Measurements from ENCODE around the gene RIMBP3B. TPM values are rescaled to one million over a fixed set of nuclear protein-coding genes. Genes with fewer than 3 reads are reported as not detected.
"Not testable (repeated sequence)": the region's sequence is repeated elsewhere in the genome, so short reads cannot be mapped to it uniquely, and the experiment has no call there.

The RIMBP3B gene
- total and polyA plus RNA-seq, 9 of the 15 experiments (the other 6 are each of a cell fraction or from before 2014, with no cell fraction given), result 0.01 to 0.55 (median 0.16) TPM; not detected in 1

- in situ Hi-C loops (cut with MboI), result loop anchor here (25.0 kb wide), 2 partner anchors 519 to 1119 kb away; no protein-coding TSS in a partner anchor
- POLR2A ChIA-PET; H3K79me2 ChIP-seq (ENCODE audit: control insufficient read depth, insufficient read depth, low read length); H3K9me1 ChIP-seq (ENCODE audit: control insufficient read depth, insufficient read depth, low read length); H3K9me3 ChIP-seq (replicated peaks; ENCODE audit: control insufficient read depth, insufficient read depth, low read depth, low read length); H3K4me1 ChIP-seq (replicated peaks in 1 of 2; ENCODE audit: control insufficient read depth in 2 of 2, insufficient read depth in 2 of 2, low read length in 2 of 2); CTCF ChIA-PET (ENCODE audit: low intra/inter-chr PET ratio); H3K36me3 ChIP-seq (ENCODE audit: control insufficient read depth, insufficient read depth, low read length); H3K27me3 ChIP-seq (ENCODE audit: control insufficient read depth in 2 of 2, insufficient read depth in 2 of 2, low read length in 2 of 2); FAIRE-seq; BruUV-seq (replicated peaks); H2AFZ ChIP-seq (ENCODE audit: low read depth, low read length); intact Hi-C loops (cut with micrococcal nuclease); H4K20me1 ChIP-seq (replicated peaks; ENCODE audit: control insufficient read depth, insufficient read depth, low read length); DNase-seq (ENCODE audit: extremely low read depth in 1 of 4, low spot score in 3 of 4); TF ChIP-seq CREB1 (IDR thresholded peaks at IDR 0.05); CEBPG (tag; conservative IDR thresholded peaks at IDR 0.05 in 1 of 2, IDR thresholded peaks at IDR 0.05 in 1 of 2): not testable (repeated sequence)
- under 1% methylated on average over 18 of the region's 33 CpGs for WGBS (ENCODE audit: insufficient coverage, low coverage, missing lambda C conversion rate)
- Histone ChIP-seq H3K9ac (ENCODE audit: insufficient read depth in 1 of 2, low read depth in 2 of 2, low read length in 2 of 2) (peak overlapping the region; percentile 51 to 89; a peak in 3 of 4 replicates), H3K27ac (ENCODE audit: extremely low read depth, low read depth, low read length) (peak overlapping the region; percentile 75; the same call in 2 of the 3 replicates), H3K4me2 (ENCODE audit: insufficient read depth, low read length) (peak overlapping the region; percentile 76; the same call in 1 of the 2 replicates), H3K4me3 (peak overlapping the region; percentile 54)
- ATAC-seq, result peak; percentile 70
- TF ChIP-seq CREB1 (CRISPR knock-in tag; IDR thresholded peaks at IDR 0.05) (peak; percentile 37; the same call in 1 of the 2 replicates), CEBPG (CRISPR knock-in tag; IDR thresholded peaks at IDR 0.05) (peak; percentile 37; the same call in 1 of the 2 replicates), E2F6 (IDR thresholded peaks at IDR 0.05; ENCODE audit: borderline replicate concordance in 1 of 2, extremely low read depth in 1 of 2, insufficient read depth in 1 of 2, insufficient read length in 1 of 2, low read depth in 1 of 2, low read length in 1 of 2, poor library complexity in 1 of 2, severe bottlenecking in 1 of 2) (peak in 1 of 2 experiments; percentile 11), ZFX (CRISPR knock-in tag; IDR thresholded peaks at IDR 0.05) (peak; percentile 65), POLR2G (IDR thresholded peaks at IDR 0.05; ENCODE audit: low read depth, low read length) (peak; percentile 44; the same call in 1 of the 2 replicates), NR3C1 (CRISPR knock-in tag; IDR thresholded peaks at IDR 0.05) (0 out of 2 replicates have a peak, but pooled peaks have one; percentile 39), THAP12 (CRISPR knock-in tag; IDR thresholded peaks at IDR 0.05) (0 out of 2 replicates have a peak, but pooled peaks have one; percentile 27), MAZ (CRISPR knock-in tag; conservative IDR thresholded peaks at IDR 0.05 in 1 of 2, IDR thresholded peaks at IDR 0.05 in 1 of 2) (peak; percentile 62 to 69), RB1 (IDR thresholded peaks at IDR 0.05; ENCODE audit: low read depth) (peak; percentile 19; the same call in 1 of the 2 replicates), MAX (CRISPR knock-in tag; IDR thresholded peaks at IDR 0.05) (peak; percentile 57; the same call in 1 of the 2 replicates), SMAD4 (CRISPR knock-in tag; conservative IDR thresholded peaks at IDR 0.05) (0 out of 2 replicates have a peak, but pooled peaks have one; percentile 36), E2F4 (CRISPR knock-in tag; IDR thresholded peaks at IDR 0.05; ENCODE audit: low read depth) (0 out of 2 replicates have a peak, but pooled peaks have one; percentile 28)
These were observed 34.3 kb downstream of the RIMBP3B start for GRCh38 chr22:21417853-21418252.

Data from K562 (cell line).